GM18873 (cell line): ENCODE results near the gene SLC23A3.

Experiments
- ATAC-seq: cut with Tn5 transposase; IDR thresholded peaks from one replicate; pipeline ENCODE4 v1.9.1; 2021; ENCODE audit warnings: mild to moderate bottlenecking, moderate library complexity, moderate number of reproducible peaks; ENCODE audit not compliant: unreplicated experiment, low FRiP score

SLC23A3 gene

DNA sequence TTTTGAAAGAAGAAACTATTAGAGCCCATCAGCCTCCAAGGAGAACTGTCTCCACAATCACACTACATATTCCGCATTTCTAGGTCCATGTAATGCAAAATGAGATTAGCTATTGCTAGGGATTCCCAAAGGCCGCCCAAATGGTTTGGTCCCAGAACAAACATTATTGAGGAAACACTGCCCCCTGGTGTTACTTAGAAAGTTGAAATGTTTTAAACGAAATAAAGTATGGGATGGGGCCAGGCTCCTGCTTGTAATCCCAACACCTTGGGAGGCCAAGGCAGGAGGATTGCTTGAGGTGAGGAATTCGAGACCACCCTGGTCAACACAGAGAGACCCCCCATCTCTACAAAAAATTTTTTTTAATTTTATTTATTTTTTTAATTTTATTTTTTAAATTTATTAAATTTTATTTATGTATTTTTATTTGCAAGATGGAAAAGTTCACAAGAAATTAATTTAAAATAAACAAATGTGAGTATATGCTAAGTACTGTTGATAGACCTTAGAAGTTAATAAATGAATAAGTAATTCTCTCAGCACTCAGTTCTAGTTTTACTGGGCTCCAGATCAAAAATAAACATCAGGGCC, 14.7 kb downstream of the SLC23A3 start:
- ATAC-seq, result no peak

- ATAC-seq, result no peak
Observed at GRCh38 chr2:219149667-219150066, 20.2 kb downstream of the SLC23A3 start.

DNA sequence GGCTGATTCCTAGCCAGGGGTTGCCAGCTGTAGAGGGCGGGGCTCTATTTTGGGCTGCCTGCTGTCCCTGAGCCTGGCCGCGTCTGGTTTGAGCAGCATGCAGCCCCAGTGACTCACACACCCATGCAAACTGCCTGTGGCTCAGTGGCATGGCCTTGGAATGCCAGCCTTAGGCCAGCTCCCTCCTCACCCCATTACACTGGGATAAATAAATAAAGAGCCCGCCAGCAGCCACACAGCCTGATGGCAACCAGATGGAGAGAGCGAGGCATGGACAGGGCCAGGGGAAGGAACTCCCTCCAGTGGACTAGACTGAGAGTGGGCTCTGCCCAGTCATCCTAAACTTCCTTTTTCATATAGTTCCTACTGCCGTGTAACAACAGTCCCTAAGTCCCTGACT, 27.5 kb downstream of the SLC23A3 start:
- no peak for ATAC-seq

DNA sequence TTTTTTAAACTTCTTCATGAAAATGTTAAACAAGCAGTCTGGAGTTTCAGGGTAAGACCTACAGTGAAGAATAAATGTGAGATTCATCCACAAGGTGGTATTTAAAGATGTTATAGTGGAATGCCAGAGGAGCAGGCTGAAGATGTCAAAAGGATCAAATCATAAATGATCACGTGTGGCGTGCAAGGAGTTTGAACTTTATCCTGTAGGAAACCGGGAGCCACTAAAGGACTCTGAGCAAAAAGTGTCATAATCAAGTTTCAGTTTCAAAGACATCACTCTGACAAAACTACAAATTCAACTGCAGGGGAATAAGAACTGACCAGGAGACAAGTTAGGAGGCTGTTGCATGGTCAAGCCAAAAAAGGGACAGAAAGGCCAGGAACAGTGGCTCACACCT, 29.1 kb downstream of the SLC23A3 start:
- ATAC-seq, result no peak

DNA sequence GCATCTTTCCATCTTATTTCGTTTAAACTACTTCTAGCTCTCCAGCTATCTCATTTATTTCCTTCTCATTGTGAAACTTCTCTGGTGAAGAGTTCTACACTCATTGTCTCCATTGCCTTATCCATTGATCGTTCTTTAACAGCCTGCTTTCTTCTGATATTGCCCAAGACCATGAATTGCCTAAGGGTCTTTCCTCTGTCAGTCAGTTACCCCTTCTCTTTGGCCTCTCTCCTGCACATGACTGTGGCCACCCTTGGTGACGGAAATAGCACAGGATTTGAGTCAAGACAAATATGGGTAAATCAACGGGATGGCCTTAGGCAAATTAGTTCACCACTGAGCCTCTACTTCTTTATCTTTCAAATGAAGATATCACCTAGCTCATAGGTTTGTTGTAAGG, 35.9 kb downstream of the SLC23A3 start:
- no peak for ATAC-seq

GRCh38 chr2:219131744-219132143, 38.1 kb downstream of the SLC23A3 start:
- no peak for ATAC-seq

DNA sequence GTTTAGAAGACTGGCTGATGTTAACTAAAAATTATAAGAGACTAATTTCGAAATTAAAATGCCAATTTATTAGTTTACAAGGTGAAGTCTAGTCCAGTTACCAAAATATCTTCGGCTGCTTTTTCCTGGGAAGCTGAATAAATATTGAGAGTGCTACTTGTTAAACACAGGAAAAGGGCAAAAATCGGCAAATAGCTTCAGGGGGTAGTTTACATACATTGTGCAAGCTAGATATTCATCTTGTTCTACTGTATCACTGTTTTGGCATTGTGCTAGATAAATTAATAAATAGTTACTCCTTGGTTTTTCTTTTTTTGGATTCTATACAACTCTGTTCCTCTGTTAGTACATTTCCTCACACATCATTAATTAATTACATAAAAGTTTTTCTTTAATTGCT, 38.5 kb downstream of the SLC23A3 start:
- ATAC-seq, result no peak

GRCh38 chr2:219129589-219129988, 40.2 kb downstream of the SLC23A3 start:
- ATAC-seq, result no peak

DNA sequence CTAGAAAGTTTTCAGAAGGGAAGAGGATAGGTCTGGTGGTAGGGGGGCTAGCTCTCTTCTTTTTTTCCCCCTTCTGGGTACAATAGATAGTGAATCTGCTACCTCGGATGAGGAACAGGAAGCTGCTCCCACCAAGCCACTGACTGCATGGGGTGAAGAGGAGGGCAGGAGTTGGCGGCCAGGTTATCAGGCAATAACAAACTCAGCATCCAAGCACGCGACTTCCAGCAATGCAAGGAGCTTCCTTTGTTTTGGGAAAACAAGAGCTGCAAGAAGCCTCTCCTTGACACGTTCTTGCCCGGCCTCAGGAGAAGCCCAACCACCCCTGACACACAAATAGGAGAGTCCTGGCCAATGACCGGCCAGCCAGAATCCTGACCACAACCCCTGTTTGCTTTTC, 41.4 kb downstream of the SLC23A3 start:
- ATAC-seq, result no peak

- no peak for ATAC-seq
Observed at GRCh38 chr2:219127037-219127635, 42.7 kb downstream of the SLC23A3 start.

DNA sequence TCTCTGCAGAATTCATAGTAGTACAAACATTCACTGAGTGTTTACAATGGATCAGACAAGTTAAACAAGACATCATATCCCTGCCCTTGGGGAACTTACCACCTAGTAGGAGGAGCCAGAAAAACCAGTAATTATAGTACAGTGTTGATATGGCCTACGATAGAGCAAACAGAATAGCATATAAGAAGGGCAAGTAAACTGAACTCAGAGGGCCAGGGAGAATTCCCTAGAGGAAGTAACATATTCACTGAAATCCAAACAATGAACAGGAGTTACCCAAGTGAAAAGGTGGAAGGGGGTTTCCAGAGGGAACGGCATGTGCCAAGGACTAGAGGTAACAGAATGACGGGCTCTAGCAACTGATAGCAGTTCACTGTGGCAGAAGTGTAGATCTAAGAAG, 43.3 kb downstream of the SLC23A3 start:
- ATAC-seq, result no peak

DNA sequence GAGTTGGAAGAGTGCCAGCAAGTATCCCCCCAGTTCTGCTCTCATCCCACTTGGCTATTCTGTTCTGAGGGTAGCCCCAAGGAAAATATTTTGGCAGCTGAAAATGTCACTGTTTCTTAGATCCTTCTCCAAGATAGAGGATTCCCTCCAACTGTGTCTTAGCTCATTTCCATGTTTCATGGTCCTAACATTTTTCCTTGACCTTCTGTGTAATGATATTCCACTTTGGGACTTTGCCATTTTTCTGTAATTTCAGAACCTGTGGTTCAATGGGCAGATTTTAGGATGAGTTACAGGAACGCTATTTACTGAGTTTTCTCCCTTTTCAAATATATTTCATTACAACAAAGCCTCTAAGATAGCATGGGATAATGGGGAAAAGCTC, 44.0 kb downstream of the SLC23A3 start:
- no peak for ATAC-seq

DNA sequence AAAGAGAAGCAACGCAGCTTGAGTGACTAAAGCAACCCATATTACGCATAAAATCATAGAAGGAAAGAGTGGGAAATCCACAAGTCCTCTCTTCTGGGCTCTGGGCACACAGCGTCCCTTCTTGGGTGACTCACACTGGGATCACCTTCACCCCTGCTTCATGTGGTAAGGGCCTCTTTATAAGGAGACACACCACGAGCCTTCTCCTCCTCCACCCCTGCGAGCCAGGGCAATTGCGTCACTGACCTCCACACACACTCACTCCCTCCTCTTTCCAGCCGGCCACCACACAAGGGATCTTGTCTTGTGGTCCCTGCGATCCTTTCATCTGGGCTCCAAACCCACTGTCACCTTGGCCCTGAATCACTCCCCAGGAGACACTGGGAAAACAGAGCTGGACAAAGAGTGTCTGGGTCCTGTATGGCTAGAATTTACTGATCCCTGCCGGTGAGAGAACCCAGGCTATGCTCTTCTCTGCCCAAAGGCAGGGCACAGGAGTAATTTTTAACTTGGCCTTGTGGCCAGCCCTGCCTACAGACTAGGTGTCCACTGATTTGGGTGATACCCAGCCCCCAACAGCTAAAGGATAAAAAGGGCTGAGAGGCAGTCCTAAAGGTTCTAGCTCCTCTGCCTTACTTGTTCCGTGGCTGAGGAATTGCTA, 44.5 kb downstream of the SLC23A3 start:
- ATAC-seq, result no peak

- ATAC-seq, result no peak
Observed at GRCh38 chr2:219124381-219125110, 45.3 kb downstream of the SLC23A3 start.

DNA sequence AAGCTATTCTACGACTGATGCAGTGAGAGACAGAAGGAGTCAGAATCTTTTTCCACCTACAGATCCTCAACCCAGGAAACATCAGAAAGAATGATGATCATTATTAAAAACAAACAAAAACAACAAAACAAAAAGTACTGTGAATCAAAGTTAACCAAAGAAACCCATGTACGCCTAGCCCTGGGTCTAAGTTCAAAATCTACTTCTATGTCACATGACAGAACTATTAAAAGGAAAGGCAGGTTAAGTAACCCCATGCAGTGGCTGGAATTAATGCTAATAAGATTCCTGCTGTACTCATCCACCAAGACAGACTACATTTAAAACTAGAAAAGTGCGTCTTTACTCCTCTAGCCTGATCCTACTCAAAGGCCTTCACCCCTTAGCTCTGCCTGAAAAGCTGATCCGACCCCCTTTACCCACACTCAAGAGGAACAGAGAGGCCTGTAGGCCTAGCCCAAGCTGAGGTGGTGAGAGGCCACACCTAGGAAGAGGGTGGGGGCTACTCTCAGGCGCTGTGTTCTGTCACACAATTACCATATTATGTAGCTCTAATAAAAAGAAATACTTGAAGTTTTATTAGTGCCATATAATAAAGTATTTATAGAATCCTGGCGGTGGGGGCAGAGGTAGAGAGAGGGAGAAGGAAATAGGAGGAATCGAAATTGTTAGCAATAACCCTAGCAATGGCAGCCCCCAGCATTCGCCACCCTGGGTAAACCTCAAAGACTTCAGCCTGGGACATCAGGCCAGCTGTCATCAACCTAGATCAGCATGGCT, 46.3 kb downstream of the SLC23A3 start:
- ATAC-seq, result no peak

DNA sequence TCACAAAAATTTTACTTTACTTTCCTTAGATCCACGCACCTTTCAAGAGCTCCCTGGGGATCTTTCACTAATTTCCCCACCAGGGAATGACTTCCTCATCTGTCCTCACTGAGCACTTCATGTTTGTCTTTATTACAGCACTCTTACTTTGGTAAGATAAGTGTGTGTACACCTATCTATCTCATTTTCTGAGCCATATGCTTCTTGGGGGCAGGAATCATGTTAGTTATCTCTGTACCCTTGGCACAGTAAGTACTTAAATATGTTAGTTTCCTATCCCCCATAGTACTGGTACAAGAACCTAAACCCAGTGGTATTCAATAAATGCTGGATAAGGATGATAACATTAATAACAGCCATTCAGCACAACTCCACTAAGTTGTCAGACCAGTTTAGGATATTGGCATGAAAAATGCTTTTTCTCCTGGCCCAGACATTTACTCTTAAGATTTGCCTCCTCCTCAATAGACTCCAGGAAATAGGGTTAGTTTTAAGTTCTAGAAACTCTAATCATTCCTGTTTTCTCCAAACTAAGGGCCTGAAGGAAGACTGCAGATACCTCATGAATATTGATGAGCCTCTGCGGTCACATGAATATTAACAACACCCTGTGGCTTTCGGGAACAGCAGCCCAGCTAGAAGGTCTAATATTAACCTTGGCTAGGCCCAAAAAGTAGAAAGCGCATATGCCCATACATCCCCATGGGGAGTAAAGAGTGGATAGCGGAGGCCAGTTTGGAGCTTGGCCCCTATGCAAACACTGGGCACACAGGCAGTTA, 47.4 kb downstream of the SLC23A3 start:
- no peak for ATAC-seq

- ATAC-seq, result no peak
Observed at GRCh38 chr2:219120082-219120481, 49.7 kb downstream of the SLC23A3 start.

DNA sequence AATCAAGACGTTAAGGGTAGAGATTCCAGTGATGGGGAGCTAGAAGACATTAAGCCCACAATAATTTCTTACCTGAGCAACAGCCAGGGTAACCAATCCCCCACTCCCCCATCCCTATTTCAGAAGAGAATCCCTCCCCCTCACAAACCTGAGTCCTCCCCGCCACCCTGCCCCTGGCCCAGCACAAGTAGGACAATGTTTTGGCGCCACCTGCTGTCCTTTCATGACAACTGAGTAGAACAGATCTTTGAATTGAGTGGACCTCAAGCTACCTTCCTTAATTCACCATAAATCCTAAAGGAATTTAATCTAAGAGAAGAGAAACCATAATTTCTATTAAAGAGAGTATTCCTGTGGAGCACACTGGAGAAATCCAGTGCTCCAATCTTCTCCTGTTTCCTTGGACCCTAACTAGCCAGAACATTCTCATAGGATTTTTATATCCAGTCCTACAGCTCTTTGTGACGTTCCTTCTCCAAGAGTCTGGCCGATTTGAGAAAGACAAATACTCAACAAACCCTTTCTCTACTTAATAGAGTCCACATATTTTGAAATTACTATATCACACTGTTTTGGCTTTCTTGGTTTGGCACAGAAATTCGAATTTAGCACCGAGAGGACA, 50.3 kb downstream of the SLC23A3 start:
- no peak for ATAC-seq

DNA sequence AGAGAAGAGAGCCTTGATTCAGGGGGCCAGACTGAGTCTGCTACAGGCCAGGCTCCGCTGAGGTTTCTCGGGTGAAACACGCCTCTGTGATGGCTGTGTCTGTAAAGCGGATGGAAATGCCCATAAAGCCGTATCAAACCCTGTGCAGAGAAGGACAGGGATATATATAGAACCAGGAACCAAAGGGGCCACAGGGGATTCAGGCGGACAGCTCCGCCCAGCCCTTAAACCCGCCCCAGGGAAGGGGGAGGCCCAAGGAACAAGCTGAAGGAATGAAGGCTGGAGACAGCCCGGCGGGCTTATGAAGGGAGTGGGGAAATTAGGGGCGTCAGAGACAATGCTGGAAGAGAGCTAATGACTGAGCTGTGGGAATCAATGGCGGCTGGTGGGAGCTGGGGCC, 51.3 kb downstream of the SLC23A3 start:
- ATAC-seq, result no peak
